ENCODE data around the gene DECR2.

The DECR2 gene

DNA sequence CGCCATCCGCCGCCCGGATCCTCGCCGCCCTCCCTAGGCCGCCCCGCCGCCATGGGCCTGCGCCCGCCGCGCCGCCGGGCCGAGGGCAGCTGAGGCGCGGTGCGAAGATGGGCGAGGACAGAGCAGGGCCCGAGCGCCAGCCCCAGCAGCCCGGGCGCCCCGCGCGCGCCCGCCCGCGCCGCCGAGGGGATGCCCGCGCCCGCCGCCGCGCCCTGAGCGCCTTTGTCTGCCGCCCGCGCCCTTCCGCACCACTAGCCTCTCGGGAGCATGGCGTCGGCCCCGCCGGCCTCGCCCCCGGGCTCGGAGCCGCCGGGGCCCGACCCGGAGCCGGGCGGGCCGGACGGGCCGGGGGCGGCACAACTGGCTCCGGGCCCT is 24.0 kb downstream of the DECR2 start (continued):
- TF ChIP-seq GLI2 (tag by site-specific recombination; IDR thresholded peaks at IDR 0.05; ENCODE audit: borderline replicate concordance, low read depth) (no peak), ZNF248 (tag by site-specific recombination; IDR thresholded peaks at IDR 0.05) (no peak), ZNF776 (tag by site-specific recombination; IDR thresholded peaks at IDR 0.05; ENCODE audit: borderline replicate concordance) (no peak), ZBTB7A (tag by site-specific recombination; IDR thresholded peaks at IDR 0.05; ENCODE audit: low read depth) (no peak), ZNF37A (tag by site-specific recombination; IDR thresholded peaks at IDR 0.05) (no peak), ZSCAN5A (tag by site-specific recombination; IDR thresholded peaks at IDR 0.05) (no peak), ZNF362 (tag by site-specific recombination; IDR thresholded peaks at IDR 0.05) (no peak), ZNF529 (tag by site-specific recombination; IDR thresholded peaks at IDR 0.05; ENCODE audit: insufficient replicate concordance) (no peak)
- TF ChIP-seq, protein P1, sequence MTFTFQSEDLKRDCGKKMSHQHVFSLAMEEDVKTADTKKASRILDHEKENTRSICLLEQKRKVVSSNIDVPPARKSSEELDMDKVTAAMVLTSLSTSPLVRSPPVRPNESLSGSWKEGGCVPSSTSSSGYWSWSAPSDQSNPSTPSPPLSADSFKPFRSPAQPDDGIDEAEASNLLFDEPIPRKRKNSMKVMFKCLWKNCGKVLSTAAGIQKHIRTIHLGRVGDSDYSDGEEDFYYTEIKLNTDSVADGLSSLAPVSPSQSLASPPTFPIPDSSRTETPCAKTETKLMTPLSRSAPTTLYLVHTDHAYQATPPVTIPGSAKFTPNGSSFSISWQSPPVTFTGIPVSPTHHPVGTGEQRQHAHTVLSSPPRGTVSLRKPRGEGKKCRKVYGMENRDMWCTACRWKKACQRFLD (tag by site-specific recombination; IDR thresholded peaks at IDR 0.05) = no peak
- TF ChIP-seq, protein P2, sequence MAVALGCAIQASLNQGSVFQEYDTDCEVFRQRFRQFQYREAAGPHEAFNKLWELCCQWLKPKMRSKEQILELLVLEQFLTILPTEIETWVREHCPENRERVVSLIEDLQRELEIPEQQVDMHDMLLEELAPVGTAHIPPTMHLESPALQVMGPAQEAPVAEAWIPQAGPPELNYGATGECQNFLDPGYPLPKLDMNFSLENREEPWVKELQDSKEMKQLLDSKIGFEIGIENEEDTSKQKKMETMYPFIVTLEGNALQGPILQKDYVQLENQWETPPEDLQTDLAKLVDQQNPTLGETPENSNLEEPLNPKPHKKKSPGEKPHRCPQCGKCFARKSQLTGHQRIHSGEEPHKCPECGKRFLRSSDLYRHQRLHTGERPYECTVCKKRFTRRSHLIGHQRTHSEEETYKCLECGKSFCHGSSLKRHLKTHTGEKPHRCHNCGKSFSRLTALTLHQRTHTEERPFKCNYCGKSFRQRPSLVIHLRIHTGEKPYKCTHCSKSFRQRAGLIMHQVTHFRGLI (tag by site-specific recombination; IDR thresholded peaks at IDR 0.05) = no peak

- POLR2A ChIA-PET = interaction anchor here (1.1 to 3.0 kb wide), 4 partner anchors 24 to 61 kb away, joined by 3 to 14 read pairs (median 3); partner anchors contain the start of gene DECR2
- Histone ChIP-seq H3K36me3 (ENCODE audit: control insufficient read depth in 2 of 2, insufficient read depth in 1 of 2, low read length in 2 of 2) (peaks cover 4 to 19% of the 10 kb centered on the region in 2 experiments; a peak in 2 of 3 replicates), H3K4me1 (ENCODE audit: control insufficient read depth, insufficient read depth, low read length) (peaks cover 11% of the 10 kb centered on the region), H3K9me3 (ENCODE audit: control insufficient read depth, insufficient read depth, low read depth, low read length) (no peaks in the 10 kb centered on the region), H3K4me3 (ENCODE audit: low read depth, low read length) (peak overlapping the region; percentile 74), H3K27ac (ENCODE audit: extremely low read depth, low read depth, low read length) (peak overlapping the region; percentile 78; the same call in 1 of the 2 replicates)
- CTCF ChIA-PET = interaction anchor here (1.1 kb wide), 1 partner anchor 69 kb away, joined by 6 read pairs; no protein-coding TSS in a partner anchor
- TF ChIP-seq ZNF302 (tag by site-specific recombination; IDR thresholded peaks at IDR 0.05; ENCODE audit: low read depth) (no peak), ZFP37 (tag by site-specific recombination; IDR thresholded peaks at IDR 0.05) (peak; percentile 76; the same call in 1 of the 2 replicates), RBAK (tag by site-specific recombination; IDR thresholded peaks at IDR 0.05) (no peak), YY1 (tag by site-specific recombination; IDR thresholded peaks at IDR 0.05) (no peak), ZNF404 (tag by site-specific recombination; IDR thresholded peaks at IDR 0.05) (no peak), ZNF248 (tag by site-specific recombination; IDR thresholded peaks at IDR 0.05) (no peak), ZBTB20 (tag by site-specific recombination; IDR thresholded peaks at IDR 0.05) (peak; percentile 98), ZEB2 (tag by site-specific recombination; IDR thresholded peaks at IDR 0.05) (peak; percentile 73), SP7 (tag by site-specific recombination; IDR thresholded peaks at IDR 0.05) (0 out of 2 replicates have a peak, but pooled peaks have one; percentile 14), ZNF692 (tag by site-specific recombination; IDR thresholded peaks at IDR 0.05) (peak; percentile 33; the same call in 1 of the 2 replicates)
- TF ChIP-seq, protein P3, sequence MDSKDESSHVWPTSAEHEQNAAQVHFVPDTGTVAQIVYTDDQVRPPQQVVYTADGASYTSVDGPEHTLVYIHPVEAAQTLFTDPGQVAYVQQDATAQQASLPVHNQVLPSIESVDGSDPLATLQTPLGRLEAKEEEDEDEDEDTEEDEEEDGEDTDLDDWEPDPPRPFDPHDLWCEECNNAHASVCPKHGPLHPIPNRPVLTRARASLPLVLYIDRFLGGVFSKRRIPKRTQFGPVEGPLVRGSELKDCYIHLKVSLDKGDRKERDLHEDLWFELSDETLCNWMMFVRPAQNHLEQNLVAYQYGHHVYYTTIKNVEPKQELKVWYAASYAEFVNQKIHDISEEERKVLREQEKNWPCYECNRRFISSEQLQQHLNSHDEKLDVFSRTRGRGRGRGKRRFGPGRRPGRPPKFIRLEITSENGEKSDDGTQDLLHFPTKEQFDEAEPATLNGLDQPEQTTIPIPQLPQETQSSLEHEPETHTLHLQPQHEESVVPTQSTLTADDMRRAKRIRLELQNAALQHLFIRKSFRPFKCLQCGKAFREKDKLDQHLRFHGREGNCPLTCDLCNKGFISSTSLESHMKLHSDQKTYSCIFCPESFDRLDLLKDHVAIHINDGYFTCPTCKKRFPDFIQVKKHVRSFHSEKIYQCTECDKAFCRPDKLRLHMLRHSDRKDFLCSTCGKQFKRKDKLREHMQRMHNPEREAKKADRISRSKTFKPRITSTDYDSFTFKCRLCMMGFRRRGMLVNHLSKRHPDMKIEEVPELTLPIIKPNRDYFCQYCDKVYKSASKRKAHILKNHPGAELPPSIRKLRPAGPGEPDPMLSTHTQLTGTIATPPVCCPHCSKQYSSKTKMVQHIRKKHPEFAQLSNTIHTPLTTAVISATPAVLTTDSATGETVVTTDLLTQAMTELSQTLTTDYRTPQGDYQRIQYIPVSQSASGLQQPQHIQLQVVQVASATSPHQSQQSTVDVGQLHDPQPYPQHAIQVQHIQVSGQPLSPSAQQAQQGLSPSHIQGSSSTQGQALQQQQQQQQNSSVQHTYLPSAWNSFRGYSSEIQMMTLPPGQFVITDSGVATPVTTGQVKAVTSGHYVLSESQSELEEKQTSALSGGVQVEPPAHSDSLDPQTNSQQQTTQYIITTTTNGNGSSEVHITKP (tag by site-specific recombination; IDR thresholded peaks at IDR 0.05) = peak; percentile 42; the same call in 1 of the 2 replicates
- TF ChIP-seq, protein P4, sequence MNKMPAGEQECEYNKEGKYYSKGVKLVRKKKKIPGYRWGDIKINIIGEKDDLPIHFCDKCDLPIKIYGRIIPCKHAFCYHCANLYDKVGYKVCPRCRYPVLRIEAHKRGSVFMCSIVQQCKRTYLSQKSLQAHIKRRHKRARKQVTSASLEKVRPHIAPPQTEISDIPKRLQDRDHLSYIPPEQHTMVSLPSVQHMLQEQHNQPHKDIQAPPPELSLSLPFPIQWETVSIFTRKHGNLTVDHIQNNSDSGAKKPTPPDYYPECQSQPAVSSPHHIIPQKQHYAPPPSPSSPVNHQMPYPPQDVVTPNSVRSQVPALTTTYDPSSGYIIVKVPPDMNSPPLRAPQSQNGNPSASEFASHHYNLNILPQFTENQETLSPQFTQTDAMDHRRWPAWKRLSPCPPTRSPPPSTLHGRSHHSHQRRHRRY (tag by site-specific recombination; IDR thresholded peaks at IDR 0.05) = peak; percentile 16; the same call in 1 of the 2 replicates
- TF ChIP-seq, protein P5, sequence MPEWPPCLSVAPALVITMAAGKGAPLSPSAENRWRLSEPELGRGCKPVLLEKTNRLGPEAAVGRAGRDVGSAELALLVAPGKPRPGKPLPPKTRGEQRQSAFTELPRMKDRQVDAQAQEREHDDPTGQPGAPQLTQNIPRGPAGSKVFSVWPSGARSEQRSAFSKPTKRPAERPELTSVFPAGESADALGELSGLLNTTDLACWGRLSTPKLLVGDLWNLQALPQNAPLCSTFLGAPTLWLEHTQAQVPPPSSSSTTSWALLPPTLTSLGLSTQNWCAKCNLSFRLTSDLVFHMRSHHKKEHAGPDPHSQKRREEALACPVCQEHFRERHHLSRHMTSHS (tag by site-specific recombination; IDR thresholded peaks at IDR 0.05) = no peak
Measured at GRCh38 chr16:426115-426905, 24.6 kb downstream of the DECR2 start.
